ENCODE results near the gene CASQ1. TPM values are rescaled to one million over a fixed set of nuclear protein-coding genes. Genes with fewer than 3 reads are reported as not detected.

CASQ1 gene
- total and polyA plus RNA-seq, 9 donors: 182 to 1,024 (median 741) TPM

- WGBS (ENCODE audit: insufficient coverage): 90% methylated on average over 3 of the region's 3 CpGs
Observed at GRCh38 chr1:160154790-160155189, 35.6 kb upstream of the CASQ1 start.

GRCh38 chr1:160156361-160156760, 34.0 kb upstream of the CASQ1 start:
- Histone ChIP-seq H3K27me3 (ENCODE audit: control insufficient read depth, insufficient read depth, low read length) (no peaks in the 10 kb centered on the region), H3K4me1 (ENCODE audit: control insufficient read depth, insufficient read depth, low read length) (peaks cover 4% of the 10 kb centered on the region), H3K27ac (ENCODE audit: low read length) (no peak overlapping the region), H3K9me3 (replicated peaks; ENCODE audit: control insufficient read depth, low read depth, low read length) (no peaks in the 10 kb centered on the region), H3K4me3 (ENCODE audit: low read length) (no peak overlapping the region), H3K36me3 (ENCODE audit: control insufficient read depth, insufficient read depth, low read length) (no peaks in the 10 kb centered on the region)
- no peak for DNase-seq
- no CpG with 5 or more reads among the region's 5 CpGs for WGBS (ENCODE audit: insufficient coverage)

More at GRCh38 chr1:160154790-160155189, 35.6 kb upstream of the CASQ1 start:
- no peaks in the 10 kb centered on the region for H3K36me3 ChIP-seq (ENCODE audit: control insufficient read depth, insufficient read depth, low read length)
- no peak overlapping the region for H3K27ac ChIP-seq (ENCODE audit: low read length)
- no peaks in the 10 kb centered on the region for H3K27me3 ChIP-seq (ENCODE audit: control insufficient read depth, insufficient read depth, low read length)
- peaks cover 4% of the 10 kb centered on the region for H3K4me1 ChIP-seq (ENCODE audit: control insufficient read depth, insufficient read depth, low read length)
- DNase-seq: no peak
- H3K9me3 ChIP-seq (replicated peaks; ENCODE audit: control insufficient read depth, low read depth, low read length): no peaks in the 10 kb centered on the region
- no peak overlapping the region for H3K4me3 ChIP-seq (ENCODE audit: low read length)

GRCh38 chr1:160157174-160157573, 33.2 kb upstream of the CASQ1 start:
- Histone ChIP-seq H3K4me1 (ENCODE audit: control insufficient read depth, insufficient read depth, low read length) (peaks cover 4% of the 10 kb centered on the region), H3K9me3 (replicated peaks; ENCODE audit: control insufficient read depth, low read depth, low read length) (no peaks in the 10 kb centered on the region), H3K36me3 (ENCODE audit: control insufficient read depth, insufficient read depth, low read length) (no peaks in the 10 kb centered on the region), H3K4me3 (ENCODE audit: low read length) (no peak overlapping the region), H3K27me3 (ENCODE audit: control insufficient read depth, insufficient read depth, low read length) (no peaks in the 10 kb centered on the region), H3K27ac (ENCODE audit: low read length) (no peak overlapping the region)
- no CpG with 5 or more reads among the region's 4 CpGs for WGBS (ENCODE audit: insufficient coverage)
- no peak for DNase-seq

GRCh38 chr1:160158031-160158430, 32.3 kb upstream of the CASQ1 start:
- 64% methylated on average over 2 of the region's 3 CpGs for WGBS (ENCODE audit: insufficient coverage)
- DNase-seq: no peak

GRCh38 chr1:160158534-160158933, 31.8 kb upstream of the CASQ1 start:
- 80% methylated on average over 1 of the region's 4 CpGs for WGBS (ENCODE audit: insufficient coverage)
- Histone ChIP-seq H3K4me3 (ENCODE audit: low read length) (no peak overlapping the region), H3K9me3 (replicated peaks; ENCODE audit: control insufficient read depth, low read depth, low read length) (no peaks in the 10 kb centered on the region)

More at GRCh38 chr1:160158031-160158430, 32.3 kb upstream of the CASQ1 start:
- Histone ChIP-seq H3K9me3 (replicated peaks; ENCODE audit: control insufficient read depth, low read depth, low read length) (no peaks in the 10 kb centered on the region), H3K27ac (ENCODE audit: low read length) (no peak overlapping the region), H3K4me1 (ENCODE audit: control insufficient read depth, insufficient read depth, low read length) (peaks cover 8% of the 10 kb centered on the region), H3K4me3 (ENCODE audit: low read length) (no peak overlapping the region), H3K36me3 (ENCODE audit: control insufficient read depth, insufficient read depth, low read length) (no peaks in the 10 kb centered on the region), H3K27me3 (ENCODE audit: control insufficient read depth, insufficient read depth, low read length) (no peaks in the 10 kb centered on the region)

GRCh38 chr1:160159846-160160245, 30.5 kb upstream of the CASQ1 start:
- Histone ChIP-seq H3K36me3 (ENCODE audit: control insufficient read depth, insufficient read depth, low read length) (no peaks in the 10 kb centered on the region), H3K9me3 (replicated peaks; ENCODE audit: control insufficient read depth, low read depth, low read length) (no peaks in the 10 kb centered on the region), H3K27ac (ENCODE audit: low read length) (no peak overlapping the region), H3K27me3 (ENCODE audit: control insufficient read depth, insufficient read depth, low read length) (no peaks in the 10 kb centered on the region), H3K4me1 (ENCODE audit: control insufficient read depth, insufficient read depth, low read length) (peaks cover 8% of the 10 kb centered on the region), H3K4me3 (ENCODE audit: low read length) (no peak overlapping the region)
- DNase-seq: no peak

More at GRCh38 chr1:160158534-160158933, 31.8 kb upstream of the CASQ1 start:
- Histone ChIP-seq H3K27me3 (ENCODE audit: control insufficient read depth, insufficient read depth, low read length) (no peaks in the 10 kb centered on the region), H3K36me3 (ENCODE audit: control insufficient read depth, insufficient read depth, low read length) (no peaks in the 10 kb centered on the region), H3K27ac (ENCODE audit: low read length) (no peak overlapping the region), H3K4me1 (ENCODE audit: control insufficient read depth, insufficient read depth, low read length) (peaks cover 8% of the 10 kb centered on the region)
- no peak for DNase-seq

GRCh38 chr1:160161965-160162705, 28.2 kb upstream of the CASQ1 start:
- H3K4me1 ChIP-seq (ENCODE audit: control insufficient read depth, insufficient read depth, low read length): peaks cover 11% of the 10 kb centered on the region
- no peaks in the 10 kb centered on the region for H3K27me3 ChIP-seq (ENCODE audit: control insufficient read depth, insufficient read depth, low read length)
- H3K4me3 ChIP-seq (ENCODE audit: low read length): no peak overlapping the region
- peak; percentile 37 for DNase-seq
- H3K27ac ChIP-seq (ENCODE audit: low read length): no peak overlapping the region
- H3K36me3 ChIP-seq (ENCODE audit: control insufficient read depth, insufficient read depth, low read length): no peaks in the 10 kb centered on the region
- H3K9me3 ChIP-seq (replicated peaks; ENCODE audit: control insufficient read depth, low read depth, low read length): no peaks in the 10 kb centered on the region
- 50% methylated on average over 1 of the region's 6 CpGs for WGBS (ENCODE audit: insufficient coverage)

- Histone ChIP-seq H3K4me3 (ENCODE audit: low read length) (no peak overlapping the region), H3K27me3 (ENCODE audit: control insufficient read depth, insufficient read depth, low read length) (no peaks in the 10 kb centered on the region), H3K36me3 (ENCODE audit: control insufficient read depth, insufficient read depth, low read length) (no peaks in the 10 kb centered on the region), H3K27ac (ENCODE audit: low read length) (no peak overlapping the region), H3K9me3 (replicated peaks; ENCODE audit: control insufficient read depth, low read depth, low read length) (no peaks in the 10 kb centered on the region), H3K4me1 (ENCODE audit: control insufficient read depth, insufficient read depth, low read length) (peaks cover 19% of the 10 kb centered on the region)
- DNase-seq: peak; percentile 22
- WGBS (ENCODE audit: insufficient coverage): no CpG with 5 or more reads among the region's 2 CpGs
Observed at GRCh38 chr1:160162931-160163330, 27.4 kb upstream of the CASQ1 start.

- no CpG with 5 or more reads among the region's 1 CpG for WGBS (ENCODE audit: insufficient coverage)
- H3K4me3 ChIP-seq (ENCODE audit: low read length): no peak overlapping the region
- peaks cover 17% of the 10 kb centered on the region for H3K4me1 ChIP-seq (ENCODE audit: control insufficient read depth, insufficient read depth, low read length)
- H3K27ac ChIP-seq (ENCODE audit: low read length): no peak overlapping the region
- no peak for DNase-seq
- no peaks in the 10 kb centered on the region for H3K27me3 ChIP-seq (ENCODE audit: control insufficient read depth, insufficient read depth, low read length)
- H3K36me3 ChIP-seq (ENCODE audit: control insufficient read depth, insufficient read depth, low read length): no peaks in the 10 kb centered on the region
- H3K9me3 ChIP-seq (replicated peaks; ENCODE audit: control insufficient read depth, low read depth, low read length): no peaks in the 10 kb centered on the region
Observed at GRCh38 chr1:160163615-160164014, 26.8 kb upstream of the CASQ1 start.

- Histone ChIP-seq H3K27ac (ENCODE audit: low read length) (no peak overlapping the region), H3K4me3 (ENCODE audit: low read length) (no peak overlapping the region), H3K4me1 (ENCODE audit: control insufficient read depth, insufficient read depth, low read length) (peaks cover 17% of the 10 kb centered on the region), H3K36me3 (ENCODE audit: control insufficient read depth, insufficient read depth, low read length) (no peaks in the 10 kb centered on the region), H3K9me3 (replicated peaks; ENCODE audit: control insufficient read depth, low read depth, low read length) (no peaks in the 10 kb centered on the region), H3K27me3 (ENCODE audit: control insufficient read depth, insufficient read depth, low read length) (no peaks in the 10 kb centered on the region)
- DNase-seq: no peak
- WGBS (ENCODE audit: insufficient coverage): 100% methylated on average over 3 of the region's 10 CpGs
Observed at GRCh38 chr1:160164121-160164520, 26.3 kb upstream of the CASQ1 start.
